ENCODE results near the gene RAB10. TPM values are rescaled to one million over a fixed set of nuclear protein-coding genes. Genes with fewer than 3 reads are reported as not detected.
"Not testable (repeated sequence)": the region's sequence is repeated elsewhere in the genome, so short reads cannot be mapped to it uniquely, and the experiment has no call there.

Gene RAB10
- total RNA-seq, 3 donors from 2014 or later: 82.6 to 101 (median 100) TPM

DNA sequence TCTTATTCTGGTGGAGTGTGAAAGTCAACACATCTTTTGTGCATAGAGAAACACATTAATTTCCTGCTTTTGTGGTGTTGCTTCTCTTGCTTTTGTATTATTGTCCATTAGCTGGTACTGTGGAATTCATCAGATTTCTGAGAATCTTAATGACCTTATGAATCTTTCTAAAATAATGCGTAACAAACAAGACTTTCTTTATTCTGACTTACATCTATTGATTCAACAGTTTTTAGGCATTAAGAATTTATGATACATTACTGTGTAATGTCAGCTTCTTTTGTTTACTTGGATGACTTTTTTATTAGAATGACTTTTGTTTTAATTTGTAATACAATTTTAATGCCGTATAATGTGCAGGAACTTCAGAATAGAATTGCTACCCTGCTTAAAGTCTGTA is 43.4 kb downstream of the RAB10 start:
- Histone ChIP-seq H3K4me1 (no peaks in the 10 kb centered on the region), H3K27ac (no peak overlapping the region), H3K36me3 (no peaks in the 10 kb centered on the region), H3K4me3 (no peak overlapping the region), H3K9me3 (peaks cover 0 to 10% of the 10 kb centered on the region in 2 donors), H3K27me3 (no peaks in the 10 kb centered on the region)
- TF ChIP-seq POLR2A (IDR thresholded peaks at IDR 0.05) (no peak), POLR2AphosphoS5 (IDR thresholded peaks at IDR 0.05) (no peak)
- TF ChIP-seq, protein P1, sequence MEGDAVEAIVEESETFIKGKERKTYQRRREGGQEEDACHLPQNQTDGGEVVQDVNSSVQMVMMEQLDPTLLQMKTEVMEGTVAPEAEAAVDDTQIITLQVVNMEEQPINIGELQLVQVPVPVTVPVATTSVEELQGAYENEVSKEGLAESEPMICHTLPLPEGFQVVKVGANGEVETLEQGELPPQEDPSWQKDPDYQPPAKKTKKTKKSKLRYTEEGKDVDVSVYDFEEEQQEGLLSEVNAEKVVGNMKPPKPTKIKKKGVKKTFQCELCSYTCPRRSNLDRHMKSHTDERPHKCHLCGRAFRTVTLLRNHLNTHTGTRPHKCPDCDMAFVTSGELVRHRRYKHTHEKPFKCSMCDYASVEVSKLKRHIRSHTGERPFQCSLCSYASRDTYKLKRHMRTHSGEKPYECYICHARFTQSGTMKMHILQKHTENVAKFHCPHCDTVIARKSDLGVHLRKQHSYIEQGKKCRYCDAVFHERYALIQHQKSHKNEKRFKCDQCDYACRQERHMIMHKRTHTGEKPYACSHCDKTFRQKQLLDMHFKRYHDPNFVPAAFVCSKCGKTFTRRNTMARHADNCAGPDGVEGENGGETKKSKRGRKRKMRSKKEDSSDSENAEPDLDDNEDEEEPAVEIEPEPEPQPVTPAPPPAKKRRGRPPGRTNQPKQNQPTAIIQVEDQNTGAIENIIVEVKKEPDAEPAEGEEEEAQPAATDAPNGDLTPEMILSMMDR (IDR thresholded peaks at IDR 0.05): no peak
- DNase-seq (ENCODE audit: low spot score in 2 of 2): no peak
- intact Hi-C loops (cut with DNase I; ENCODE audit: low total_unique reads): no loop called here

DNA sequence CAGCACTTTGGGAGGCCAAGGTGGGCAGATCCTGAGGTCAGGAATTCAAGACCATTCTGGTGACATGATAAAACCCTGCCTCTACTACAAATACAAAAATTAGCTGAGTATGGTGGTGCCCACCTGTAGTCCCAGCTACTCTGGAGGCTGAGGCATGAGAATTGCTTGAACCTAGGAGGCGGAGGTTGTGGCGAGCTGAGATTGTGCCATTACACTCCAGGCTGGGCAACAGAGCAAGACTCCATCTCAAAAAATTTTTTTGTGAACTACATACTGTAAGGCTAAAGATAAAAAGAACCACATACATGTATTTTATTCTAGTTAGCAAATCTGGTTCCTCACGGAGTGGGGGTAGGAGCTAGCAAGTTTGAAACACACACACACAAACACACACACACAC is 45.1 kb downstream of the RAB10 start:
- TF ChIP-seq POLR2A (IDR thresholded peaks at IDR 0.05) (no peak), POLR2AphosphoS5 (IDR thresholded peaks at IDR 0.05) (no peak)
- TF ChIP-seq, protein P1 (IDR thresholded peaks at IDR 0.05): no peak
- intact Hi-C loops (cut with DNase I; ENCODE audit: low total_unique reads): no loop called here
- no peaks in the 10 kb centered on the region for H3K4me1 ChIP-seq
- DNase-seq (ENCODE audit: low spot score in 2 of 2): no peak
- H3K4me3 ChIP-seq: no peak overlapping the region
- peaks cover 0 to 10% of the 10 kb centered on the region in 2 donors for H3K9me3 ChIP-seq
- no peak overlapping the region for H3K27ac ChIP-seq
- no peaks in the 10 kb centered on the region for H3K36me3 ChIP-seq
- no peaks in the 10 kb centered on the region for H3K27me3 ChIP-seq

DNA sequence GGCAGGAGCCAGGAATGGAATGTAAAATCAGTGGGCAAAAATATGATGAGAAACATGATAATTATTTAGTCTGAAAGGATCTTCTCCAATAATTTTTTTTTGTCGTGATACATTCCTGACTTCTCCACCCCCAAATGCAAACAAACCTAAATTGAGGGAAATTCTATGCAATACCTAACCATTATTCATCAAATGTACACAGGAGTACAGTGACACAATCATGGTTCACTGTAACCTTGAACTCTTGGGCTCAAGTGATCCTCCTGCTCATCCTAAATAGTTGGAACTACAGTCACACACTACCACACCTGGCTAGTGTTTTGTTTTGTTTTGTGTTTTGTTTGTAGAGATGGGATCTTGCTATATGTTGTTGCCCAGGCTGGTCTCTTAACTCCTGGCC is 46.5 kb downstream of the RAB10 start:
- TF ChIP-seq POLR2A (IDR thresholded peaks at IDR 0.05) (no peak), POLR2AphosphoS5 (IDR thresholded peaks at IDR 0.05) (no peak)
- TF ChIP-seq, protein P1 (IDR thresholded peaks at IDR 0.05): no peak
- Histone ChIP-seq H3K27ac (no peak overlapping the region), H3K9me3 (peaks cover 0 to 10% of the 10 kb centered on the region in 2 donors), H3K4me3 (no peak overlapping the region), H3K4me1 (no peaks in the 10 kb centered on the region), H3K36me3 (no peaks in the 10 kb centered on the region), H3K27me3 (no peaks in the 10 kb centered on the region)
- no peak for DNase-seq (ENCODE audit: low spot score in 2 of 2)
- intact Hi-C loops (cut with DNase I; ENCODE audit: low total_unique reads): no loop called here

DNA sequence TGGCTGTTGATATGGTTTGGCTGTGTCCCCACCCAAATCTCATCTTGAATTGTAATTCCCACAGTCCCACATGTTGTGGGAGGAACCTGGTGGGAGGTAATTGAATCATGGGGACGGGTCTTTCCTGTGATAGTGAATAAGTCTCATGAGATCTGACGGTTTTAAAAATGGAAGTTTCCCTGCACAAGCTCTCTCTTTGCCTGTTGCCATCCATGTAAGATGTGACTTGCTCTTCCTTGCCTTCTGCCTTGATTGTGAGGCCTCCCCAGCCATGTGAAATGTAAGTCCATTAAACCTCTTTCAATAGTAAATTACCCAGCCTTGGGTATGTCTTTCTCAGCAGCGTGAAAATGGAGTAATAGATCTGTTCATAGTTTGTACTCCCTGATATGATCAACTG is 47.0 kb downstream of the RAB10 start:
- intact Hi-C loops (cut with DNase I; ENCODE audit: low total_unique reads); H3K27ac ChIP-seq: not testable (repeated sequence)

DNA sequence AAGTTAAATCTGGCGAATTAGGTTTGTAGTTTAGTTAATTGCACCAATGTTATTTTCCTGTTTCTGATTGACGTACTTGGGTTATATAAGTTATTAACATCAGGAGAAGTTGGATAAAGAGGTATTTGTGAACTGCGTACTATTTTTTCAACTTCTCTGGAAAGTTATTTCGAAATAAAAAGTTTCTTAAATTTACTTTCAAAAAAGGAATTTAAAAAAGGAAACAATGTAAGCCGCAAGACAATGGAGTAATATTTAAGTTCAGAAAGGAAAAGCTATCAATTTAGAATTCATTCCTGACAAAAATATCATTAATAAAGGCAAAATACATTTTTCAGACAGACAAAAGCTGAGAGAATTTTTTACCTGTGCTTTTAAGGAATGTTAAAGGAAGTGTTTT is 47.7 kb downstream of the RAB10 start:
- Histone ChIP-seq H3K27me3 (no peaks in the 10 kb centered on the region), H3K36me3 (no peaks in the 10 kb centered on the region), H3K4me1 (no peaks in the 10 kb centered on the region), H3K4me3 (no peak overlapping the region), H3K9me3 (peaks cover 0 to 10% of the 10 kb centered on the region in 2 donors), H3K27ac (no peak overlapping the region)
- intact Hi-C loops (cut with DNase I; ENCODE audit: low total_unique reads): no loop called here
- no peak for DNase-seq (ENCODE audit: low spot score in 2 of 2)
- TF ChIP-seq, protein P1 (IDR thresholded peaks at IDR 0.05): no peak
- no peak for TF ChIP-seq POLR2AphosphoS5 (IDR thresholded peaks at IDR 0.05)
- TF ChIP-seq POLR2A (IDR thresholded peaks at IDR 0.05): no peak

More for the DNA sequence above, 47.0 kb downstream of the RAB10 start:
- not testable (repeated sequence) for DNase-seq (ENCODE audit: low spot score in 2 of 2); H3K27me3 ChIP-seq; H3K4me3 ChIP-seq; H3K36me3 ChIP-seq; H3K4me1 ChIP-seq
- H3K9me3 ChIP-seq: peaks cover 0 to 10% of the 10 kb centered on the region in 2 donors

DNA sequence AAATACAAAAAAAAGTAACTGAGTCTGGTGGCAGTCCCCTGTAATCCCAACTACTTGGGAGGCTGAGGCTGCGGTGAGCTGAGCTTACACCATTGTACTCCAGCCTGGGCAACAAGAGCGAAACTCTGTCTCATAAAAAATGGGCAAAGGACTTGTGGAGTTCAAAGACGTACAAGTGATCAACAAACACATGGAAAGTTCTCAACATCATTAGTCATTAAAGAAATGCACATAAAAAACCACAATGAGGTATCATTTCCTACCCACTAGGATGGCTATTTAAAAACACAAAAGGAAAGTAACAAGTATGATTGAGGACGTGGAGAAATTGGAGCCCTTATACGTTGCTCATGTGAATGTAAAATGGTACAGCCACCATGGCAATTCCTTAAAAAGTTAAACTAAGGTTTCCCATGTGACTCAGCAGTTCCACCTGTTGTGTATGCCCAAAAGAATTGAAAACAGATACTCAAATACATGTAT is 52.3 kb downstream of the RAB10 start:
- Histone ChIP-seq H3K4me3 (no peak overlapping the region), H3K27ac (no peak overlapping the region), H3K4me1 (no peaks in the 10 kb centered on the region), H3K27me3 (no peaks in the 10 kb centered on the region), H3K36me3 (no peaks in the 10 kb centered on the region), H3K9me3 (peaks cover 0 to 3% of the 10 kb centered on the region in 2 donors)
- TF ChIP-seq POLR2AphosphoS5 (IDR thresholded peaks at IDR 0.05): no peak
- DNase-seq (ENCODE audit: low spot score in 2 of 2): no peak
- intact Hi-C loops (cut with DNase I; ENCODE audit: low total_unique reads): no loop called here
